Keratinocyte (primary cell): Measurements from ENCODE around the gene AKR1C4. TPM values are rescaled to one million over a fixed set of nuclear protein-coding genes. Genes with fewer than 3 reads are reported as not detected.

Experiments
- DNase-seq: peaks from one replicate; pipeline ENCODE4 v3.0.0-alpha.2; 2011; ENCODE audit warnings: low read depth, missing footprints, low spot score
- FAIRE-seq: peaks from 2 replicates; lab custom pipeline; 2011; peaks lifted over from hg19 to GRCh38; lab: Jason Lieb, UNC
- H2AFZ ChIP-seq: 2 replicates; pipeline ENCODE4 v1.6.0; 2012; ENCODE audit warnings: low read length, control low read depth, inconsistent platforms; ENCODE audit not compliant: control insufficient read depth
- H3K27ac ChIP-seq: 2 replicates; pipeline ENCODE4 v1.5.1; 2011; ENCODE audit warnings: low read length; ENCODE audit not compliant: control insufficient read depth, insufficient read depth
- H3K27me3 ChIP-seq: 3 replicates; pipeline ENCODE4 v1.6.0; 2011; ENCODE audit warnings: low read length; ENCODE audit not compliant: control insufficient read depth, insufficient read depth; ENCODE audit errors: extremely low read depth
- H3K36me3 ChIP-seq, 2 experiments: 2 replicates in 1 of 2; 3 replicates in 1 of 2; pipeline ENCODE4 v1.5.1; 2011; ENCODE audit warnings: low read length in 2 of 2, mild to moderate bottlenecking in 1 of 2; ENCODE audit not compliant: control insufficient read depth in 2 of 2, insufficient read depth in 2 of 2; ENCODE audit errors: extremely low read depth in 1 of 2
- H3K4me1 ChIP-seq: 3 replicates; pipeline ENCODE4 v1.5.1; 2011; ENCODE audit warnings: low read length; ENCODE audit not compliant: control insufficient read depth, insufficient read depth; ENCODE audit errors: extremely low read depth
- H3K4me2 ChIP-seq: 3 replicates; pipeline ENCODE4 v1.6.0; 2011; ENCODE audit warnings: low read depth, low read length; ENCODE audit not compliant: control insufficient read depth, insufficient read depth; ENCODE audit errors: extremely low read depth
- H3K4me3 ChIP-seq, 3 experiments: fragments of 200-600 bp in 1 of 3; sonication (generic) in 1 of 3; 2 replicates in 2 of 3; 3 replicates in 1 of 3; pipeline ENCODE4 v1.5.1; 2011 to 2016; ENCODE audit warnings: low read length in 3 of 3, mild to moderate bottlenecking in 3 of 3, control low read depth in 2 of 3, inconsistent platforms in 1 of 3, low read depth in 1 of 3, mixed read lengths in 1 of 3, mixed run types in 1 of 3, moderate library complexity in 1 of 3; ENCODE audit not compliant: control insufficient read depth in 2 of 3, insufficient read depth in 2 of 3; ENCODE audit errors: extremely low read depth in 1 of 3
- H3K79me2 ChIP-seq: 2 replicates; pipeline ENCODE4 v1.6.0; 2012; ENCODE audit warnings: low read length; ENCODE audit not compliant: control insufficient read depth, insufficient read depth
- H3K9ac ChIP-seq: 3 replicates; pipeline ENCODE4 v1.6.0; 2011; ENCODE audit warnings: low read length; ENCODE audit not compliant: control insufficient read depth, insufficient read depth; ENCODE audit errors: extremely low read depth
- H3K9me1 ChIP-seq: 3 replicates; pipeline ENCODE4 v1.6.0; 2011; ENCODE audit warnings: low read length; ENCODE audit not compliant: control insufficient read depth, insufficient read depth; ENCODE audit errors: extremely low read depth
- H3K9me3 ChIP-seq: 2 replicates; pipeline ENCODE4 v1.5.1; 2012; ENCODE audit warnings: low read depth, low read length; ENCODE audit not compliant: control insufficient read depth
- H4K20me1 ChIP-seq: 3 replicates; pipeline ENCODE4 v1.6.0; 2011; ENCODE audit warnings: low read length; ENCODE audit not compliant: control insufficient read depth, insufficient read depth; ENCODE audit errors: extremely low read depth
- CTCF ChIP-seq, 3 experiments: IDR thresholded peaks in 1 of 3; conservative IDR thresholded peaks in 1 of 3; optimal IDR thresholded peaks in 1 of 3; 2 replicates in 2 of 3; 3 replicates in 1 of 3; pipeline versions ENCODE3 to v1.5.1; 2011; ENCODE audit warnings: low read length in 3 of 3, mild to moderate bottlenecking in 3 of 3, moderate library complexity in 2 of 3, control low read depth in 1 of 3, inconsistent platforms in 1 of 3; ENCODE audit not compliant: insufficient read depth in 2 of 3; ENCODE audit errors: extremely low read depth in 1 of 3
- EZH2 ChIP-seq: IDR thresholded peaks from one replicate; pipeline ENCODE4 v1.6.1; 2012; ENCODE audit warnings: inconsistent platforms, mild to moderate bottlenecking, low read length, moderate library complexity
- dilution Hi-C: fragments of 300-500 bp; cut with MboI; formaldehyde crosslinking; loops from one replicate; pipeline ENCODE4 v1.7.0; 2020; ENCODE audit warnings: low sequenced_read_pairs; ENCODE audit not compliant: extremely low pct_ligation_motif_present
- polyA plus RNA-seq, 5 experiments: library from polyadenylated mRNA; depleted of rRNA in 3 of 5; stranded (reverse) in 3 of 5; stranded (forward) in 1 of 5; unstranded in 1 of 5; fragments of >200 nt; gene quantifications; 1 replicate in 1 of 5; 2 replicates in 3 of 5; 3 replicates in 1 of 5; pipeline versions ENCODE4 v1.2.1 to v1.2.3, GENCODE V29; 2011 to 2012; ENCODE audit warnings: missing spikeins in 2 of 5, low read depth in 1 of 5, low replicate concordance in 1 of 5

Gene AKR1C4
- polyA plus RNA-seq, 1 donor (not counting 4 experiments of a cell fraction or from before 2014, with no cell fraction given): not detected

- TF ChIP-seq CTCF (optimal IDR thresholded peaks at IDR 0.05 in 1 of 3, IDR thresholded peaks at IDR 0.05 in 1 of 3, conservative IDR thresholded peaks at IDR 0.05 in 1 of 3; ENCODE audit: extremely low read depth in 1 of 3, insufficient read depth in 2 of 3, low read length in 3 of 3): no peak
- TF ChIP-seq EZH2: no peak
- FAIRE-seq: no peak
- no peaks in the 10 kb centered on the region for H3K27me3 ChIP-seq
These were observed 71.6 kb downstream of the AKR1C4 start for GRCh38 chr10:5268234-5268633.

More at GRCh38 chr10:5268234-5268633, 71.6 kb downstream of the AKR1C4 start:
- Histone ChIP-seq H3K4me2 (no peak overlapping the region), H3K4me1 (no peaks in the 10 kb centered on the region), H3K9me3 (no peaks in the 10 kb centered on the region), H3K36me3 (no peaks in the 10 kb centered on the region), H2AFZ (no peak overlapping the region), H3K4me3 (no peak overlapping the region), H3K9ac (no peak overlapping the region), H3K79me2 (no peaks in the 10 kb centered on the region), H3K27ac (no peak overlapping the region), H4K20me1 (no peaks in the 10 kb centered on the region), H3K9me1 (no peaks in the 10 kb centered on the region)
- dilution Hi-C loops: no loop called here
- DNase-seq: no peak

Other genes with a start within 250 kb of the AKR1C4 start
- gene AKR1C1, start 233.4 kb upstream of the AKR1C4 start, polyA plus RNA-seq: 19.5 to 33.9 TPM (median 28.1 TPM) in 3 replicates
- 24.2 to 173 TPM (median 66.0 TPM) in 3 replicates for gene AKR1C2, start 193.0 kb upstream of the AKR1C4 start, polyA plus RNA-seq
- 11.7 to 120 TPM (median 27.3 TPM) in 3 replicates for gene AKR1C3, start 102.4 kb upstream of the AKR1C4 start, polyA plus RNA-seq
- gene AKR1C8, start 11.7 kb upstream of the AKR1C4 start, polyA plus RNA-seq: not detected in 3 replicates
- gene UCN3, start 168.1 kb downstream of the AKR1C4 start, polyA plus RNA-seq: not detected in 3 replicates
- 1.5 to 2.6 TPM (median 2.6 TPM) in 3 replicates for gene TUBAL3, start 208.0 kb downstream of the AKR1C4 start, polyA plus RNA-seq
- gene NET1, start 215.7 kb downstream of the AKR1C4 start, polyA plus RNA-seq: 129 to 233 TPM (median 214 TPM) in 3 replicates